ENCODE measurements around the gene SLC29A4.
"Not testable (repeated sequence)": the region's sequence is repeated elsewhere in the genome, so short reads cannot be mapped to it uniquely, and the experiment has no call there.

SLC29A4 gene

GRCh38 chr7:5282543-5283316 lies at the start of gene SLC29A4:
SLC29A4 (plus strand) TSS chr7:5282943; CDS start chr7:5287817, 4,874 bp downstream.
- peak in 2 of 3 donors; percentile 58 to 75 for DNase-seq

DNA sequence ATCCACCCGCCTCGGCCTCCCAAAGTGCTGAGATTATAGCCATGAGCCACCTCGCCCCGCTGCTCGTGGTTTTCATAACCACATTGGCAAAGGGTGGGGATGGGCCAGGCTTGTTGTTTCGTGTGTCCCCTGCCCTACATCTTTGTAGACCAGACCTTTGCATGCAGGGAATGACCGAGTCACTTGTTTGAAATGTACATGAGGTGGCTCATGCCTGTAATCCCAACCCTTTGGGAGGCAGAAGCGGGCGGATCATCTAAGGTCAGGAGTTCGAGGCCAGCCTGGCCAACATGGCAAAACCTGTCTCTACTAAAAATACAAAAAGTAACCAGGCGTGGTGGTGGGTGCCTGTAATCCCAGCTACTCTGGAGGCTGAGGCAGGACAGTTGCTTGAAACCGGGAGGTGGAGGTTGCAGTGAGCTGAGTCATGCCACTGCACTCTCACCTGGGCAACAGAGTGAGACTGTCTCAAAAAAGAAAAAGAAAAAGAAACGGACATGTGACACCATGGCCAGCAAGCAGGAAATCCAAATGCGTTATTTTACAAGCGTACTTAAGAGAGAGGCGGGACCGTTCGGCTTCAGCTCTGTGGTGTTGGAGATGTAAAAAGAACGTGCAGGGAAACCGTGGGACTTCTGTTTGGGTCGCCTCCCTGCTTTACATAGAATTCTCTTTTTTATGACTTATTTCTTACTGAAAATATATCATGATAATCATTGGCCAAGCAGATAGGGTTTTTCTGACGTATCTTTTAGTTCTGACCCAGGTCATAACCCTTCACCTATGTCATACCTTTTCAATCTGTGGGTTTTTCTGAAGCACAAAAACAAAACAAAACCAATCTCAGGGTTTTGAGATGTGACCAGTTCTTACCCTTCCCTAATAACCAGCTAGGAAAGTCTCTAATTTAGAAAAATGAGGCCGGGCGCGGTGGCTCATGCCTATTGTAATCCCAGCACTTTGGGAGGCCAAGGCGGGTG lies 47.6 kb upstream of the SLC29A4 start:
- no peak for DNase-seq

DNA sequence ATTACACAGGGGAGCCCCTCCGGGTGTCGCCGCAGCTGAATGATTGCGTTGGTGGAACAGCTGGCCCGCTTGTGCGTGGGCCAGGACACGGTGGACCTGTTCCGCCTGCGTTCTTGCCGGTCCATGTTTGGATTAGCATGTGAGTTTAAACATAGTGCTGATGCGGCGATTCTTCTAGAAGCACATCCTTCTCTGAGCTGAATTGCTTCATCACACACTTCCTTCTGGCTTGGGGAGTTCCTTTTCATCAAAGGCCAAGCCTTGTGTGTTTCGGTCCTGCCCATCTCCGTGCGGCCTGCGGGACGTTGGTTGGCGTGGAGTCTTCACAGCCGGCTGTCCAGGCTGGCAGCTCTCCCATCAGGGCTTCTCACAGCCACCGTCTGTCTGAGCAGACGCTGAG lies 45.5 kb upstream of the SLC29A4 start:
- peak; percentile 84 to 92 (median 85) for DNase-seq

DNA sequence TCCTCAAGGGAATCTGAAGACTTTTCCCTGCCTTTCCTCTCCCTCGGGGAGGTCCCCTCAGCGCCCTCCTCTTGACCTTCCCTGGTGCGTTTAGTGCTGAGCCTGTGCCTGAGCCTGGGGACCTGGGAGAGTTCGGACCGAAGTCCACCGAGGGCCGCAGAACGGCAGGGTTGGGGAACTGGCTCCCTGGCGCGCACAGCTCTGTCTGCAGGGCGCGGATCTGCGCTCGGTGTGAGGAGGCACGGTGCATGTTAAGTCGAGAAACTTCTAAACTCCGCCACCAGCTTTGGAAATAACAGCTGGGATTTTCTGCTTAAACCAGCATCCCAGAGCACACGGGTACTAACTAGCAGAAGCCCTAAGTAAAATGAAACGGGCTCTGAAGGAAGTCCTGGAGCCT lies 44.2 kb upstream of the SLC29A4 start:
- DNase-seq: no peak

DNA sequence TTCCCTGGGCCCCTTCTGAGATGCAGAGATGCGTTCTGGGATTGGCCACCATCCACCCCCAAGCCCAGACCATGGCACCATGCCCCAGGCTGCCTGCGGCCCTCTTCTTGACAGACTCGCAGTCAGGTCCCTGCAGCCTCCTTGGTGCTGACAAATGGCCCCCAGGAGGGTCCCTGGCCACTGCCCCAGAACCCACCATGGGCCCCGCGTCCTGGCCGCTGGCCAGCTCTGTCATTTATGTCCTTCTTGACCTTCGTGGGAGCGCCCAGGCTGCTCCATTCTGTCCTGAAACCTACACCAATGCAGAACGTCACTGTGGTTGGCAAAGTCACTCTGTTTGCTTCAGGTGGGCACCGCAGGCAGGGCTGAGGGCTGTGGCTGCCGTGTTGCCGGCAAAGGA lies 39.5 kb upstream of the SLC29A4 start:
- no peak for DNase-seq

GRCh38 chr7:5248201-5248885 lies 34.4 kb upstream of the SLC29A4 start:
- DNase-seq: no peak

- not testable (repeated sequence) for DNase-seq
Measured at GRCh38 chr7:5250787-5251186, 32.0 kb upstream of the SLC29A4 start.

GRCh38 chr7:5253529-5253928 lies 29.2 kb upstream of the SLC29A4 start:
- DNase-seq: not testable (repeated sequence)

GRCh38 chr7:5254371-5254770 lies 28.4 kb upstream of the SLC29A4 start:
- DNase-seq: peak in 1 of 3 donors; percentile 24

DNA sequence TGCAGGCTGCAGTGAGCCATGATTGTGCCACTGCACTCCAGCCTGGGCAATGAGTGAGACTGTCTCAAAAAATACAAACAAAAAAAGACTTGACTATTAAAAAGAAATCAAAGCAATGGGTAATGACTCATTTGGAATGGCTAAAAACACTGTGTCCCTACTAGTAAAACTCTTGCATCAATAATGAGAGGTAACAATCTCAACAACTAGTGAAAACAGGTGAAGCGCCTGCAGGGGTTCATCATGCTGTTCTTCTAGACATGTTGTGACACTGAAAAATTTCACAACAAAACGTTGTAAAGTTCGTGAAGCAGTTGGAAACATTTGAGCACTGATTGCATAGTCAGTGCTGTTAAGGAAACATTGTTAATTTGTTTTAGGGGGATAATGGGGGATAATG lies 26.9 kb upstream of the SLC29A4 start:
- DNase-seq: no peak

- not testable (repeated sequence) for DNase-seq
Measured at GRCh38 chr7:5260530-5261068, 22.1 kb upstream of the SLC29A4 start.

- not testable (repeated sequence) for DNase-seq
Measured at GRCh38 chr7:5263066-5263465, 19.7 kb upstream of the SLC29A4 start.

DNA sequence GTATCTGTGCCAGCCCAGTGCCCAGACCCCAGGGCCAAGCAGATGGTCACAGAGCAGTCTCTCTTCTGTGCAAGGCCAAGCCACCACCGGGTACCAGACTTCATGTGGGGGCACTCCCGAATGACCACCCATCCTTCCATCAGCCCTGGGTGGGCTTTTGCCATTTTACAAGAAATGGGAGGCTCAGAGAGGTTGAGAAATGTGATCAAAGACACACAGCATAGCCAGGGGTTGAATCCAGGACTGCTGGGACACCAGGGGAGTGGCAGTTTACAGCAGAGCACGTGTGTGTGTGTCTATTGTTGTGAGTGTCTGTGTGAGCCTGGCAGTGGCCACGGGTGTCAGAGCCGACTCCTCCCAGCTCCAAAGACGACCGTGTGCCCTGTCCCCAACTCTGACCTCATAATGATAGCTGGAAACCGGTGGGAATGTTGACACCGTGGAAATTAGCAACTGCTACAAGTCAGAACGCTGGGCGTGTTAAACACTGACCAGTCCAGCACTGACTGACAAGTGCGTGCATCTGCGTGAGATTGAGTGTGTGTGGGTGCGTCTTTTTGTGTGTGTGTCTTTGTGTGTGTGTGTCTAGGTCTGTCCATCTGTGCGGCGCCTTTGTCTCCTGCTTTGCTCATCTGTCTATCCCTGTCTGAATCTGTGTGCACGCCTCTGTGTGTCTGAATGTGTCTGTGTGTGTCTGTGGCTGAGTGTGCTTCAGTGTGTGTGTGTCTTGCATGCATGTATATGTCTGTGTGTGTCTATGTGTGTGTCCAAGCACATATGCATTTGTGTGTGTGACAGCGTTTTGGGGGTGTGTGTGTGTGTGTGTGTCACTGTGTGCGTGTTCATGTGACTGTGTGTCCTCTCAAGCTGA lies 17.2 kb upstream of the SLC29A4 start:
- DNase-seq: no peak

DNA sequence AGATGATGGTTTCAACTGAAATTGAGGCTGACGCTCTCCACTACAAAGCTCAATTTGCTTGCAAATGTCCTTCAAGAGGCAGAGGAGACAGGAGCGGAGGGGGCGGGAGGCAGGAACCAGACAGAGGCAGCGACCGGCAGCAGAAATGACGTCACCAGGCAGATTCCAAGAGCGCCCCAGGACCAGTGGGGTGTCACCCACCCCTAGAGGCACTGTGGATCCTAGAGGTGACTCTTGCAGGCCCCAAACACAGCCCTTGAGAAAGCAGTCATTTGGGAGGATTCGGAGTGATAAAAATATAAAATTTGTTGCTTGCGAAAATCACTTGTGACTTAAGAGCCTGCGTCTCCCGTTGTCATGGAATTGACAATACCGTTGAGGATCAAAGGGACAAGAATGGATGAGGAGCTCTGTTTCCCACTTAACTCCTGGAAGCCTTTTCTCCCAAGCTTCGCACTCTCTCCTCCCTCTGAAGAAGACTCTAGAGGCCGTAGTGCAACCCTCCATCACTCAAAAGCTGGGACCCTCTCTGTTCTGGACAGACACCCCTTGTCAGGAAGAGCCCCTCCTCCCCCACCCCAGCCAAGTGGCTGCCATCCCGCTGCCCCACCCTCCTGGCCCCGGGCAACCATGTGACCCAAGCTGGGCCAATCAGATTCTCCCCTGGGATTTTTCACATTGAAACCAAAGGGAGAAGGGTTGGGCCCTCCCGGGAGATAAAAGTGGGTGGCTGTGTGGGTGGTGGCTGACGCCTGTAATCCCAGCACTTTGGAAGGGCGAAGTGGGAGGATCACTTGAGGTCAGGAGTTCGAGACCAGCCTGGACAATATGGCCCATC lies 16.3 kb upstream of the SLC29A4 start:
- DNase-seq: peak in 1 of 3 donors; percentile 12

- DNase-seq: peak; percentile 75 to 86 (median 79)
Measured at GRCh38 chr7:5267829-5268228, 14.9 kb upstream of the SLC29A4 start.

GRCh38 chr7:5269992-5270657 lies 12.6 kb upstream of the SLC29A4 start:
- not testable (repeated sequence) for DNase-seq

- no peak for DNase-seq
Measured at GRCh38 chr7:5270788-5271187, 12.0 kb upstream of the SLC29A4 start.

GRCh38 chr7:5273831-5274405 lies 8.8 kb upstream of the SLC29A4 start:
- DNase-seq: not testable (repeated sequence)

- DNase-seq: no peak
Measured at GRCh38 chr7:5274441-5274840, 8.3 kb upstream of the SLC29A4 start.

- DNase-seq: not testable (repeated sequence)
Measured at GRCh38 chr7:5274985-5275431, 7.7 kb upstream of the SLC29A4 start.

All from suppressor macrophage treated with lipopolysaccharide for 1 hour (primary cell).